Measurements from ENCODE around the gene STARD9.

DNA sequence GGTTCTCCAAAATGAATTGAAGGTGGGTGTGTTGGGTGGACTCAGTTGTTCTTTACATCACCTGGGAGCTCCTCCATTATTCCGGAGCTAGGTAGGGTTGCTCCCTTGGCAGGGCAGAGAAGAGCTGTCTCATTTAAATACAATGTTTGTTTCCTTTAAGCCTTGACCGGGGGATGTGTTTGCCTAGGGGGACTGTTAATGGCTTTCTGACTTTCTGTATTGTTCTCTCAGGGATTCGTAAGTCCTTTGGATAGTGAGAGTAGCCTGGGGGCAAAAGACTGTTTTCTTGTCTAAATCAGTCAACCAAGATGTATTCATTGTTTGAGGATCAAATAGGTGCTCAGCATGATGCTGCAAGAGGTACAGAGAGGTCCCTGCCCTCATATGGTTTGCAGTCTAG lies 90.4 kb downstream of the STARD9 start:
- TF ChIP-seq CTCF (IDR thresholded peaks at IDR 0.05), result no peak
- no peak for TF ChIP-seq POLR2A (IDR thresholded peaks at IDR 0.05)

Data from uterus (tissue), 2 donors.